ENCODE data around the gene F2R. TPM values are rescaled to one million over a fixed set of nuclear protein-coding genes. Genes with fewer than 3 reads are reported as not detected.
"Not testable (repeated sequence)": the region's sequence is repeated elsewhere in the genome, so short reads cannot be mapped to it uniquely, and the experiment has no call there.

The F2R gene
- total RNA-seq, 4 donors from 2014 or later: 2.4 to 4.2 (median 3.8) TPM

GRCh38 chr5:76737846-76738245 lies 21.9 kb downstream of the F2R start:
- peak overlapping the region in 1 of 4 donors; percentile 54 for H3K27ac ChIP-seq
- ATAC-seq: no peak
- intact Hi-C loops (cut with DNase I; ENCODE audit: low total_unique reads) (no loop called here), in situ Hi-C loops (cut with MboI; ENCODE audit: low sequenced_read_pairs in 4 of 4) (no loop called here)
- no peak for DNase-seq
- no peak for TF ChIP-seq CTCF (IDR thresholded peaks at IDR 0.05 in 4 of 5, conservative IDR thresholded peaks at IDR 0.05 in 1 of 5)
- no peak for TF ChIP-seq POLR2A (IDR thresholded peaks at IDR 0.05)
- H3K36me3 ChIP-seq: no peaks in the 10 kb centered on the region
- no peaks in the 10 kb centered on the region for H3K9me3 ChIP-seq
- H3K27me3 ChIP-seq: no peaks in the 10 kb centered on the region
- no peak overlapping the region for H3K4me3 ChIP-seq
- H3K4me1 ChIP-seq: peaks cover 0 to 7% of the 10 kb centered on the region in 2 donors

- H3K36me3 ChIP-seq; H3K4me1 ChIP-seq; H3K9me3 ChIP-seq; intact Hi-C loops (cut with DNase I; ENCODE audit: low total_unique reads); DNase-seq; H3K27ac ChIP-seq; H3K27me3 ChIP-seq; ATAC-seq; H3K4me3 ChIP-seq; in situ Hi-C loops (cut with MboI; ENCODE audit: low sequenced_read_pairs in 4 of 4): not testable (repeated sequence)
Observed at GRCh38 chr5:76741506-76741905, 25.6 kb downstream of the F2R start.

GRCh38 chr5:76742583-76742982 lies 26.7 kb downstream of the F2R start:
- Histone ChIP-seq H3K4me1 (peaks cover 0 to 7% of the 10 kb centered on the region in 2 donors), H3K9me3 (no peaks in the 10 kb centered on the region), H3K4me3 (no peak overlapping the region), H3K36me3 (no peaks in the 10 kb centered on the region), H3K27me3 (no peaks in the 10 kb centered on the region), H3K27ac (no peak overlapping the region)
- in situ Hi-C loops (cut with MboI; ENCODE audit: low sequenced_read_pairs in 4 of 4) (no loop called here), intact Hi-C loops (cut with DNase I; ENCODE audit: low total_unique reads) (no loop called here)
- DNase-seq (no peak), ATAC-seq (no peak)
- no peak for TF ChIP-seq POLR2A (IDR thresholded peaks at IDR 0.05)
- TF ChIP-seq CTCF (IDR thresholded peaks at IDR 0.05 in 4 of 5, conservative IDR thresholded peaks at IDR 0.05 in 1 of 5): no peak

GRCh38 chr5:76744632-76745031 lies 28.7 kb downstream of the F2R start:
- in situ Hi-C loops (cut with MboI; ENCODE audit: low sequenced_read_pairs in 4 of 4): no loop called here
- no peaks in the 10 kb centered on the region for H3K27me3 ChIP-seq
- TF ChIP-seq CTCF (IDR thresholded peaks at IDR 0.05 in 4 of 5, conservative IDR thresholded peaks at IDR 0.05 in 1 of 5) (no peak), POLR2A (IDR thresholded peaks at IDR 0.05) (no peak)

GRCh38 chr5:76745670-76746069 lies 29.7 kb downstream of the F2R start:
- in situ Hi-C loops (cut with MboI; ENCODE audit: low sequenced_read_pairs in 4 of 4) (no loop called here), intact Hi-C loops (cut with DNase I; ENCODE audit: low total_unique reads) (no loop called here)
- Histone ChIP-seq H3K36me3 (no peaks in the 10 kb centered on the region), H3K27me3 (no peaks in the 10 kb centered on the region), H3K4me1 (no peaks in the 10 kb centered on the region), H3K9me3 (no peaks in the 10 kb centered on the region), H3K27ac (no peak overlapping the region), H3K4me3 (no peak overlapping the region)
- TF ChIP-seq CTCF (IDR thresholded peaks at IDR 0.05 in 4 of 5, conservative IDR thresholded peaks at IDR 0.05 in 1 of 5): no peak
- no peak for TF ChIP-seq POLR2A (IDR thresholded peaks at IDR 0.05)
- DNase-seq (no peak), ATAC-seq (no peak)

More at GRCh38 chr5:76744632-76745031, 28.7 kb downstream of the F2R start:
- Histone ChIP-seq H3K9me3 (no peaks in the 10 kb centered on the region), H3K4me3 (no peak overlapping the region), H3K36me3 (no peaks in the 10 kb centered on the region), H3K27ac (no peak overlapping the region), H3K4me1 (no peaks in the 10 kb centered on the region)
- DNase-seq (no peak), ATAC-seq (no peak)
- intact Hi-C loops (cut with DNase I; ENCODE audit: low total_unique reads): no loop called here

Measured in gastrocnemius medialis (tissue), 4 donors.